GM12873 (cell line): Measurements from ENCODE around the gene DNAH14.

Experiments
- TF ChIP-seq, protein P1 (sequence below): IDR thresholded peaks from 2 replicates; pipeline ENCODE4 v1.5.1; 2012; ENCODE audit warnings: low read depth, mild to moderate bottlenecking, moderate library complexity, low read length, control low read depth; ENCODE audit not compliant: insufficient read depth; ENCODE audit errors: missing control alignments

The DNAH14 gene

DNA sequence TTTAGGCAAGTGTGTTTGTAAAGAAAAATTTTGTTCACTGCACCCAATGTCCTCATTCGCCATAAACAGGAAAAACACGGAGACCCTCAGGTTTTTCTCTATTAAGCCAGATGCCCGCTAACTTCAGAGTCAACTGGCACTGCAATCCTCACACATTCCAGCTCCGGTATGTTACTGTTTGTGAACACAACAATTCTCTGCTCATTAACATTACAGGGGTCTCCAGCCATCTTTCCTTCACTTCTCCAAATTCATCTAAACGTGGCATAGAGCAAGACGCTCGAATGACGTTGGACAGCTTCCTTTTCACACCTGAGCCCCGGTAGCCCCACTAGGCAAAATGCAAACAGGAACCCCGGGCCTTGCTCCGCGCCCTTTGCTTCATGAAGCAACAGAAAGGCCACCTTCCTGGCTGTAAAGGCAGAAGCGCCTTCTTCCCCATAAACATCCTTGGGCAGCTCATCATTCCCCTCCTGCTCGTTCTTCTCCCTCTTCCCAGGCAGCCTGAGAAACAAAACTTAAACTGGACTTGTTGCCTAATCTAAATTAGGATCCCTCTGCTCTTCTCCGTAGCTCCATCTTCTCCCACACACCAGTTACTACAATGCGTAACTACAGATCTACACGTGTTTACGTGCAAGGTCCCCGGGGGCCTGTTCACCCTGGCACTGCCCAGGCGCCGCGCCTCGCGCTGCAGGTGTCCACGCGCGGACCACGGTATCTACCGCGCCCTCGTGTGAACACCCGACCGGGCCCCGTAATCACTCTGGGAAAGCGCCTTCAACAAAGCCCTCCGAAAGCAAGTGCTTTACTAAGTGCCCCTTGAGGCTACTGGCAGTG is 497.1 kb downstream of the DNAH14 start:
- TF ChIP-seq, protein P1, sequence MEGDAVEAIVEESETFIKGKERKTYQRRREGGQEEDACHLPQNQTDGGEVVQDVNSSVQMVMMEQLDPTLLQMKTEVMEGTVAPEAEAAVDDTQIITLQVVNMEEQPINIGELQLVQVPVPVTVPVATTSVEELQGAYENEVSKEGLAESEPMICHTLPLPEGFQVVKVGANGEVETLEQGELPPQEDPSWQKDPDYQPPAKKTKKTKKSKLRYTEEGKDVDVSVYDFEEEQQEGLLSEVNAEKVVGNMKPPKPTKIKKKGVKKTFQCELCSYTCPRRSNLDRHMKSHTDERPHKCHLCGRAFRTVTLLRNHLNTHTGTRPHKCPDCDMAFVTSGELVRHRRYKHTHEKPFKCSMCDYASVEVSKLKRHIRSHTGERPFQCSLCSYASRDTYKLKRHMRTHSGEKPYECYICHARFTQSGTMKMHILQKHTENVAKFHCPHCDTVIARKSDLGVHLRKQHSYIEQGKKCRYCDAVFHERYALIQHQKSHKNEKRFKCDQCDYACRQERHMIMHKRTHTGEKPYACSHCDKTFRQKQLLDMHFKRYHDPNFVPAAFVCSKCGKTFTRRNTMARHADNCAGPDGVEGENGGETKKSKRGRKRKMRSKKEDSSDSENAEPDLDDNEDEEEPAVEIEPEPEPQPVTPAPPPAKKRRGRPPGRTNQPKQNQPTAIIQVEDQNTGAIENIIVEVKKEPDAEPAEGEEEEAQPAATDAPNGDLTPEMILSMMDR: no peak

DNA sequence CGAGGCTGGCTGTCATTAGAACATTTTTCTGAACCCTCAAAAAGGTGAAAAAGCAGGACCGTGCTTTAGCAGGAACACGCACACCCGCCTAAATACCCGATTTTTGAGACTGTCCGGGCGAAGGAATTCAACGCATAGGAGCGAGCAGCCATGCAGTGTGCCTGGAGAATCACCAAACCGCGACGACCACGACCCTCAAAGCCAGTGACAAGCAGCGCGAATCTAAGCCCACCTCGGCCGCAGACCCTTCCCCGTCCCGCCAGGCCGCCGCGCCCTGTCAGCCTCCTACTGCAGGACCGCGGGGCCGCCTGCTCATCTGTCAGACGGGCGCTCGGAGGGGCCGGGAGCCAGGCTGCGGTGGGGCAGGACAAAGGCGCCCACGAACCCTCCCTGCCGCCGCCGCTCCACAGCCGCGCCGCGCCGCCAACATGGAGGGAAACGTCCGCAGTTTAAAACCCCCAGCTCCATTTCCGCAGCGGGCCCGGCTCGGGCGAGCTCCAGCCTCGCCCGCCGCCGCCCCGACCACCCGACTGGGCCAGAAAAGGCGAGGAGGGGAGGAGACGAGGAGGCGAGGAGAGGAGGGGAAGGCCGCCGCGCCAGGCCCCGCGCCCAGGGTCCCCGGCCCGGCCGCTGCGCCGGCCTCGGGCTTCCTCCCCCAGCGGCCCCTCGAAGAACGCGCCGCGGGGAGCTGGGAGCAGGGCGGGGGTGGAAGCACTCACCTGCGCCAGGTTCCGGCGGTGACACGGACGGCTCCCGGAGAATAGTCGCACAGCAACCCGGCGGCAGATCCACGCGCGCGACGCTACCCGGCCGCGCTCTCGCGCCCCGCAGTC is 498.0 kb downstream of the DNAH14 start, which contains the start of gene LBR:
TSS of gene LBR (minus strand) at position 804 of the 833 bp plus-strand sequence. CDS start 3,963 bp downstream, outside the sequence.
- TF ChIP-seq, protein P1: no peak

DNA sequence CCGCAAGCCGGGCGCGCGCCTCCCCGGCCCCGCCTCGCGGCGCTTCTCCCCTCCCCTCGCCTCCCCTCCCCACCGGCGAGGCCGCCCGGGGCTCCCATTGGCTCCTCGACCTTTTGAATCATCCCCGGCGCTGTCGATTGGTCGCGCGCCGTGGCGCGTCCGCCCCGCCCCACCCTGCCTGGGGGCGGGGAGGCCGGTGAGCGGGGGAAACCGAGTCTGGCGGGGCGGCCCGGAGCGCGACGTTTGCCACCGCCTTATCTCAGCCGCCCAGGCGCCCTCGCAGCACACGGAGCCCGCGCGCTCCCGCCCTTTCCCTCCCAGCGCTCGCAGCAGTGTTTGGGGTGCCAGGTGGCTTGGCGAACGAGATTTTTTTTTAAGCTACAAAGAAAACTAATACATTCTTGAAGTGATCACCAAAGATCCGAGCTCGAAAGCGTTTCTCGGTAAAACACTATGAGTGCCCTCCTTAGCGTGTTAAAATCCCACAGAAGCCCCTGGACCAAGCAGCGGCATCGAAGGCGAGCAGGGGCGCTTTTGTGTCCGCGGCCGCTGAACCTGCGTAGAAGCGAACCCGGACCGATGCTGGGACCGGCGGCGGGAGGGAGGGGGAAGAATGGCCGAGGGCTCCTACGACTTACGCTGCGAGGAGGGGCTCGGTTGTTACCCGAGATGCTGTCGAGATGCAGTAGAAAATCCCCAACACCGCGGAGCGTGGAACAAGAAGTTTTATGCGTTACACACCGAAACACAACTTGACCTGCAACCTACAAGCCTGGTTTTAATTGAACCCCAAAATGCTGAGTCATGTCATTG is 498.8 kb downstream of the DNAH14 start:
- TF ChIP-seq, protein P1: no peak

DNA sequence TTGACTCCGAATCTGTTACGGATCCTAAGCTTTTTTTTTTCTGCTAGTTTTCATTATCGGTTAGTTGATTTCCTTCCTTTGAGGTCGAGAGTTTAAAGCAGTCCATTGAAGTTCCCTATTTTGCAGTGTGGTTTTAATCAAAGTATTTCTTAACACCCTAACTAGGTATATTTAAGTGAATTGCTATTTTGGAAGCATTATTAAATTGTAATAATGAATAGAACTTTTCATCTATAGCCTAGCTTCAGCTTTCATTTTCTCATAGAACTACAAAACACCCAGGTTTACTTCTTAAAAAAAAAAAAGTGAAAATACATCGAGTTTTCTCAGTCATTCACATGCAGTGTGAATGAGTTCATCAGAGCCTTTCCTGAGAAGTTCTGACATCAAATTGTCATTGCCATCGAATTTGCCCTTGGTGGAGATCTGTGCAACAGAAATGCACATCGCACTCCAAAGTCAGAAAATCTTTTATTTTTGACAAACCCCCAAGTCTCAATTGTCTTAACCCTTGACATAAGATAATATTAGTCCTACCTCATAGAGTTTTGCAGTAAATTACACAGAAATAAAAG is 499.5 kb downstream of the DNAH14 start:
- TF ChIP-seq, protein P1: no peak

DNA sequence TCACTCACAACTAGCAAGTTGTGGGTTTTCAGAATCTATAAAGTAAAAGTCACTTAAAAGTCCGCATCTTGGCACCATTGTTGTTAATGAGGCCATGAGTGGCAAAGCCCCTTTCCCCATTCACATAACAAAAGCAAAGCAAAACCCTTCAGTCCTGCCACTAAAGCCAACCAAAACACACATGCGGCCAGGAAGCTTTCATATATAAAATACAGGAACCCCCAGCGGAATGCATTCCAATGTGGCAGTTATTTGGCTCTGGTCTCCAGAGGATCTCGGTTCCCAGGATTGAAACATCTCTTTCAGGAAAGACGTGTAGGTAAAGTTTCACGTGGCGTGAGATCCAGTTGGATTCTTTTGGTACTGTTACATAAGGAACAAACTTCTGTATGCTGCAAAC is 500.8 kb downstream of the DNAH14 start:
- TF ChIP-seq, protein P1: no peak

DNA sequence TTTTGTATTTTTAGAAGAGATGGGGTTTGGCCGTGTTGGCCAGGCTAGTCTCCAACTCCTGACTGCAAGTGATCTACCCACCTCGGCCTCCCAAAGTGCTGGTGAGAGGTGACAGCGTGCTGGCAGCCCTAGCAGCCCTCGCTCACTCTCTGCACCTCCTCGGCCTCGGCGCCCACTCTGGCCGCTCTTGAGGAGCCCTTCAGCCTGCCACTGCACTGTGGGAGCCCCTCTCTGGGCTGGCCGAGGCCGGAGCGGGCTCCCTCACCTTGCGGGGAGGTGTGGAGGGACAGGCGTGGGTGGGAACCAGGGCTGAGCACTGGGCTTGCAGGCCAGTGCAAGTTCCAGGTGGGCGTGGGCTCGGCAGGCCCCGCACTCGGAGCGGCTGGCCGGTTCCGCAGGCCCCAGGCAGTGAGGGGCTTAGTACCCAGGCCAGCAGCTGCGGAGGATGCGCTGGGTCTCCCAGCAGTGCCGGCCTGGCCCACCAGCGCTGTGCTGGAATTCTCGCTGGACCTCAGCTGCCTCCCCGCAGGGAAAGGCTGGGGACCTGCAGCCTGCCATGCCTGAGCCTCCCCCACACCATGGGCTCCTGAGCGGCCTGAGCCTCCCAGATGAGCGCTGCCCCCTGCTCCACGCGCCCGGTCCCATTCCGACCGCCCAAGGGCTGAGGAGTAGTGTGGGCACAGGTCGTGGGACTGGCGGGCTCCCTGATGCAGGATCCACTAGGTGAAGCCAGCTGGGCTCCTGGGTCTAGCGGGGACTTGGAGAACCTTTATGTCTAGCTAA is 501.8 kb downstream of the DNAH14 start:
- TF ChIP-seq, protein P1: no peak
